CD14-positive monocyte (primary cell): ENCODE data around the gene TTC28. TPM values are rescaled to one million over a fixed set of nuclear protein-coding genes. Genes with fewer than 3 reads are reported as not detected.

Source experiments
- DNase-seq, 3 donors: peaks; one replicate each; pipeline ENCODE4 v3.0.0-alpha.2; 2011 to 2022
- H2AFZ ChIP-seq: 2 replicates; pipeline ENCODE4 v1.6.0; 2012; ENCODE audit warnings: mild to moderate bottlenecking, low read depth, low read length, inconsistent platforms; ENCODE audit not compliant: insufficient read depth, poor library complexity, severe bottlenecking
- H3K27ac ChIP-seq, 2 donors: 1 replicate in 1 of 2; 2 replicates in 1 of 2; pipeline ENCODE4 v1.5.1; 2012 to 2013; ENCODE audit warnings: low read length in 2 of 2, control low read depth in 1 of 2, inconsistent platforms in 1 of 2, low read depth in 1 of 2, mild to moderate bottlenecking in 1 of 2
- H3K27me3 ChIP-seq, 2 donors: one replicate each; pipeline versions ENCODE4 v1.6.0 to v1.6.1; 2011 to 2013; ENCODE audit warnings: low read length in 2 of 2; ENCODE audit not compliant: control insufficient read depth in 2 of 2, insufficient read depth in 2 of 2
- H3K36me3 ChIP-seq, 2 donors: replicated peaks in 1 of 2; 1 replicate in 1 of 2; 2 replicates in 1 of 2; pipeline versions ENCODE4 v1.5.1 to v1.6.1; 2012 to 2013; ENCODE audit warnings: low read length in 2 of 2, control low read depth in 1 of 2, inconsistent platforms in 1 of 2, mild to moderate bottlenecking in 1 of 2; ENCODE audit not compliant: insufficient read depth in 2 of 2, control insufficient read depth in 1 of 2
- H3K4me1 ChIP-seq, 2 donors: 1 replicate in 1 of 2; 2 replicates in 1 of 2; pipeline versions ENCODE4 v1.5.1 to v1.6.1; 2012 to 2013; ENCODE audit warnings: low read length in 2 of 2, control low read depth in 1 of 2, inconsistent platforms in 1 of 2, mild to moderate bottlenecking in 1 of 2, moderate library complexity in 1 of 2; ENCODE audit not compliant: insufficient read depth in 2 of 2, control insufficient read depth in 1 of 2
- H3K4me2 ChIP-seq: replicated peaks from 2 replicates; pipeline ENCODE3; 2012; ENCODE audit warnings: low read length, moderate library complexity, mild to moderate bottlenecking; ENCODE audit not compliant: poor library complexity, severe bottlenecking; ENCODE audit errors: extremely low read depth
- H3K4me3 ChIP-seq, 3 experiments: fragments of 200-600 bp in 1 of 3; sonication (generic) in 1 of 3; replicated peaks in 1 of 3; 1 replicate in 2 of 3; 2 replicates in 1 of 3; pipeline ENCODE4 v1.5.1; 2011 to 2013; ENCODE audit warnings: low read length in 3 of 3, mild to moderate bottlenecking in 3 of 3, control low read depth in 2 of 3, low read depth in 2 of 3, inconsistent platforms in 1 of 3, moderate library complexity in 1 of 3
- H3K79me2 ChIP-seq: 2 replicates; pipeline ENCODE4 v1.6.0; 2012; ENCODE audit warnings: mild to moderate bottlenecking, control low read depth, inconsistent platforms, low read length, moderate library complexity; ENCODE audit not compliant: insufficient read depth
- H3K9ac ChIP-seq: 2 replicates; pipeline ENCODE4 v1.6.0; 2017; ENCODE audit warnings: low read length, mild to moderate bottlenecking; ENCODE audit not compliant: insufficient read depth, poor library complexity, severe bottlenecking
- H3K9me3 ChIP-seq, 2 donors: replicated peaks in 1 of 2; 1 replicate in 1 of 2; 2 replicates in 1 of 2; pipeline versions ENCODE4 v1.5.1 to v1.6.1; 2012 to 2013; ENCODE audit warnings: low read length in 2 of 2, control low read depth in 1 of 2; ENCODE audit not compliant: control insufficient read depth in 1 of 2, insufficient read depth in 1 of 2
- H4K20me1 ChIP-seq: 2 replicates; pipeline ENCODE4 v1.6.0; 2012; ENCODE audit warnings: mild to moderate bottlenecking, low read length, control low read depth, moderate library complexity; ENCODE audit not compliant: insufficient read depth
- H3K27ac Mint-ChIP-seq, 7 donors: one replicate each; pipeline ENCODE4 v1.8.0; 2020; ENCODE audit warnings: mild to moderate bottlenecking in 7 of 7, mixed read lengths in 7 of 7, moderate library complexity in 6 of 7, inconsistent platforms in 2 of 7
- H3K27me3 Mint-ChIP-seq, 3 donors: one replicate each; pipeline ENCODE4 v1.8.0; 2021 to 2022; ENCODE audit warnings: low read depth in 3 of 3, mild to moderate bottlenecking in 3 of 3, mixed read lengths in 3 of 3, moderate library complexity in 3 of 3, inconsistent platforms in 1 of 3
- H3K36me3 Mint-ChIP-seq, 2 donors: one replicate each; pipeline ENCODE4 v1.8.0; 2020; ENCODE audit warnings: mixed read lengths in 2 of 2, inconsistent platforms in 1 of 2, mild to moderate bottlenecking in 1 of 2
- H3K4me1 Mint-ChIP-seq: one replicate; pipeline ENCODE4 v1.8.0; 2020; ENCODE audit warnings: mild to moderate bottlenecking, mixed read lengths
- H3K4me3 Mint-ChIP-seq, 2 donors: one replicate each; pipeline ENCODE4 v1.8.0; 2020; ENCODE audit warnings: mild to moderate bottlenecking in 2 of 2, mixed read lengths in 2 of 2, moderate library complexity in 1 of 2
- H3K9me3 Mint-ChIP-seq, 7 donors: one replicate each; pipeline ENCODE4 v1.8.0; 2020 to 2022; ENCODE audit warnings: mixed read lengths in 7 of 7, mild to moderate bottlenecking in 6 of 7, moderate library complexity in 6 of 7, inconsistent platforms in 2 of 7
- CTCF ChIP-seq: fragments of 200-600 bp; IDR thresholded peaks from one replicate; pipeline ENCODE4 v1.8.0; 2022; ENCODE audit warnings: antibody characterized with exemption, mild to moderate bottlenecking
- WGBS: methylation state at CpG from one replicate; pipeline ENCODE4 v1.1.5; 2013; ENCODE audit warnings: missing lambda C conversion rate; ENCODE audit not compliant: insufficient coverage; 5-methylcytosine and 5-hydroxymethylcytosine counted together
- intact Hi-C, 2 donors: fragments of 100-400 bp; cut with micrococcal nuclease; formaldehyde crosslinking; loops; one replicate each; pipeline versions ENCODE4 v1.15.0 to v1.15.1; 2023
- polyA plus RNA-seq, 3 donors: library from polyadenylated mRNA; depleted of rRNA in 1 of 3; unstranded in 2 of 3; stranded (reverse) in 1 of 3; fragments of 300-500 nt in 2 of 3; fragments of >200 nt in 1 of 3; fragmentation: Illumina TruSeq in 2 of 3; gene quantifications; 1 replicate in 2 of 3; 2 replicates in 1 of 3; pipeline ENCODE4 v1.2.3, GENCODE V29; 2012 to 2021

TTC28 gene
- polyA plus RNA-seq, 3 donors = 0.24 to 0.61 TPM; not detected in 1

DNA sequence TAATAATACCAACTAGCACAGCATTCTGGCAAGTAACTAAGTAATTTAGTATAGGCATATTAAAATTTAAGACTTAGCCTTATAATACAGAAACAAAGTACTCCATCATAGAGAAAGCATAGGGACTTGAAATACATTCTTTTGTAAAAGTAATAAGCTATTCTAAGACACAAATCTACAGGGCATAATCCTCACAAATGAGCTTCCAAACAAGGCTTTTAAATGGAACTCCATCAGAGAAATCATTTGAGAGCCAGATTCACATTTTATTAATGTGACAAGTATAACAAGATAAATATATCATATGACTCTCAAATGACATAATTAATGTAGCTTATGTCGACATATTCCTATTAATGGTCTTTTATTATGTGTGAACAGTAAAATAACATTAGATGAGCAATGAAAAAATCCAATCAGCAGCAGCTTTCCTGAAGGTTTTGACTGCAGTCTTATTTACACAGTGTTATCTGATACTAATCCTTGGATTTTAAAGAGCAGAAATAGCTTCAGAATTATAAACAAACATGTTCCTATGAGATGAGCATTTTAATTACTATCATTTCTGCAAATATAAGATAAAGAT is 241.4 kb downstream of the TTC28 start:
- no peaks in the 10 kb centered on the region for H3K36me3 ChIP-seq
- peaks cover 0 to 6% (median 2%) of the 10 kb centered on the region in 3 donors for H3K27me3 Mint-ChIP-seq
- no peak overlapping the region for H3K4me3 Mint-ChIP-seq
- no peak overlapping the region for H3K27ac Mint-ChIP-seq
- peaks cover 18 to 20% of the 10 kb centered on the region in 2 donors for H3K4me1 ChIP-seq
- TF ChIP-seq CTCF = no peak
- intact Hi-C loops = no loop called here
- peaks cover 24% of the 10 kb centered on the region for H3K4me1 Mint-ChIP-seq
- no peak overlapping the region for H3K4me3 ChIP-seq
- no peak overlapping the region for H3K27ac ChIP-seq
- H4K20me1 ChIP-seq = no peaks in the 10 kb centered on the region
- H3K4me2 ChIP-seq = no peak overlapping the region
- H3K36me3 Mint-ChIP-seq = no peaks in the 10 kb centered on the region
- H2AFZ ChIP-seq = no peak overlapping the region
- H3K9me3 Mint-ChIP-seq = no peaks in the 10 kb centered on the region
- no CpG with 5 or more reads among the region's 1 CpG for WGBS
- H3K27me3 ChIP-seq = no peaks in the 10 kb centered on the region
- DNase-seq = no peak
- H3K79me2 ChIP-seq = no peaks in the 10 kb centered on the region
- no peaks in the 10 kb centered on the region for H3K9me3 ChIP-seq
- H3K9ac ChIP-seq = no peak overlapping the region

GRCh38 chr22:28435982-28436381 is 243.7 kb downstream of the TTC28 start:
- no peak for DNase-seq
- Histone ChIP-seq H3K9ac (no peak overlapping the region), H3K27ac (no peak overlapping the region), H2AFZ (no peak overlapping the region), H3K4me2 (no peak overlapping the region), H3K79me2 (no peaks in the 10 kb centered on the region), H3K36me3 (no peaks in the 10 kb centered on the region), H3K4me3 (no peak overlapping the region), H3K4me1 (no peaks in the 10 kb centered on the region), H3K27me3 (no peaks in the 10 kb centered on the region), H4K20me1 (no peaks in the 10 kb centered on the region), H3K9me3 (no peaks in the 10 kb centered on the region)
- Mint-ChIP-seq H3K36me3 (no peaks in the 10 kb centered on the region), H3K27ac (no peak overlapping the region), H3K9me3 (no peaks in the 10 kb centered on the region), H3K27me3 (peaks cover 0 to 2% (median 0%) of the 10 kb centered on the region in 3 donors), H3K4me1 (peaks cover 3% of the 10 kb centered on the region), H3K4me3 (no peak overlapping the region)
- TF ChIP-seq CTCF = no peak
- no CpG with 5 or more reads among the region's 3 CpGs for WGBS
- intact Hi-C loops = no loop called here
